ENCODE data around the gene SPAG7. TPM values are rescaled to one million over a fixed set of nuclear protein-coding genes. Genes with fewer than 3 reads are reported as not detected.
A peak's percentile ranks its signal among the peaks of the same experiment; 100 is the strongest.

The SPAG7 gene
- polyA plus RNA-seq, 1 of the 3 experiments (the other 2 are of a cell fraction), result 133 TPM

DNA sequence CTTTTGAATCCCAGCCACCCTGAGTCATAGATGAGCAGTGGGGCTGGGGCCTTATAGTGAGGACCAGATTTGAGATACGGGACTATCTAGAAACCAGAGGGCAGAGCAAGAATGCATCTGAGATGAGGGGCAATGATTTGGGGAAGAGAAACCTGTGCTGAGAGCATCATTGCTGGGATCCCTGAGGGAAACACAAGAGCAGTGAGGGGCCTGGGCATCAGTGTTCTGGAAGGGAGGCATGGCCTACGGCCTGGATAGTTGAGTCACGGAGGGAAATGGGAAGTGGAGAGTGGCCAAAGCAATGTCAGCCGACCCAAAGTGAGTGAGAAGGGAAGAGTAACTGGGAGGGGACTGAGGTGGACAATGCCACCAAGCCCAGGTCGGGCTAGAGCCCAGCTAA lies 14.7 kb upstream of the SPAG7 start (continued):
- TF ChIP-seq, protein P1, sequence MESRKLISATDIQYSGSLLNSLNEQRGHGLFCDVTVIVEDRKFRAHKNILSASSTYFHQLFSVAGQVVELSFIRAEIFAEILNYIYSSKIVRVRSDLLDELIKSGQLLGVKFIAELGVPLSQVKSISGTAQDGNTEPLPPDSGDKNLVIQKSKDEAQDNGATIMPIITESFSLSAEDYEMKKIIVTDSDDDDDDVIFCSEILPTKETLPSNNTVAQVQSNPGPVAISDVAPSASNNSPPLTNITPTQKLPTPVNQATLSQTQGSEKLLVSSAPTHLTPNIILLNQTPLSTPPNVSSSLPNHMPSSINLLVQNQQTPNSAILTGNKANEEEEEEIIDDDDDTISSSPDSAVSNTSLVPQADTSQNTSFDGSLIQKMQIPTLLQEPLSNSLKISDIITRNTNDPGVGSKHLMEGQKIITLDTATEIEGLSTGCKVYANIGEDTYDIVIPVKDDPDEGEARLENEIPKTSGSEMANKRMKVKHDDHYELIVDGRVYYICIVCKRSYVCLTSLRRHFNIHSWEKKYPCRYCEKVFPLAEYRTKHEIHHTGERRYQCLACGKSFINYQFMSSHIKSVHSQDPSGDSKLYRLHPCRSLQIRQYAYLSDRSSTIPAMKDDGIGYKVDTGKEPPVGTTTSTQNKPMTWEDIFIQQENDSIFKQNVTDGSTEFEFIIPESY (IDR thresholded peaks at IDR 0.05; ENCODE audit: borderline replicate concordance, low read depth), result no peak
- TF ChIP-seq USF2 (IDR thresholded peaks at IDR 0.05; ENCODE audit: borderline replicate concordance, low read depth, low read length) (no peak), TCF12 (IDR thresholded peaks at IDR 0.05) (no peak), CHD2 (IDR thresholded peaks at IDR 0.05; ENCODE audit: low read length, partially characterized antibody) (no peak), FOXJ3 (CRISPR knock-in tag; IDR thresholded peaks at IDR 0.05) (no peak), NFIC (IDR thresholded peaks at IDR 0.05; ENCODE audit: borderline replicate concordance) (no peak)
- TF ChIP-seq, protein P2, sequence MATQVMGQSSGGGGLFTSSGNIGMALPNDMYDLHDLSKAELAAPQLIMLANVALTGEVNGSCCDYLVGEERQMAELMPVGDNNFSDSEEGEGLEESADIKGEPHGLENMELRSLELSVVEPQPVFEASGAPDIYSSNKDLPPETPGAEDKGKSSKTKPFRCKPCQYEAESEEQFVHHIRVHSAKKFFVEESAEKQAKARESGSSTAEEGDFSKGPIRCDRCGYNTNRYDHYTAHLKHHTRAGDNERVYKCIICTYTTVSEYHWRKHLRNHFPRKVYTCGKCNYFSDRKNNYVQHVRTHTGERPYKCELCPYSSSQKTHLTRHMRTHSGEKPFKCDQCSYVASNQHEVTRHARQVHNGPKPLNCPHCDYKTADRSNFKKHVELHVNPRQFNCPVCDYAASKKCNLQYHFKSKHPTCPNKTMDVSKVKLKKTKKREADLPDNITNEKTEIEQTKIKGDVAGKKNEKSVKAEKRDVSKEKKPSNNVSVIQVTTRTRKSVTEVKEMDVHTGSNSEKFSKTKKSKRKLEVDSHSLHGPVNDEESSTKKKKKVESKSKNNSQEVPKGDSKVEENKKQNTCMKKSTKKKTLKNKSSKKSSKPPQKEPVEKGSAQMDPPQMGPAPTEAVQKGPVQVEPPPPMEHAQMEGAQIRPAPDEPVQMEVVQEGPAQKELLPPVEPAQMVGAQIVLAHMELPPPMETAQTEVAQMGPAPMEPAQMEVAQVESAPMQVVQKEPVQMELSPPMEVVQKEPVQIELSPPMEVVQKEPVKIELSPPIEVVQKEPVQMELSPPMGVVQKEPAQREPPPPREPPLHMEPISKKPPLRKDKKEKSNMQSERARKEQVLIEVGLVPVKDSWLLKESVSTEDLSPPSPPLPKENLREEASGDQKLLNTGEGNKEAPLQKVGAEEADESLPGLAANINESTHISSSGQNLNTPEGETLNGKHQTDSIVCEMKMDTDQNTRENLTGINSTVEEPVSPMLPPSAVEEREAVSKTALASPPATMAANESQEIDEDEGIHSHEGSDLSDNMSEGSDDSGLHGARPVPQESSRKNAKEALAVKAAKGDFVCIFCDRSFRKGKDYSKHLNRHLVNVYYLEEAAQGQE (IDR thresholded peaks at IDR 0.05; ENCODE audit: low read depth, low read length), result no peak

DNA sequence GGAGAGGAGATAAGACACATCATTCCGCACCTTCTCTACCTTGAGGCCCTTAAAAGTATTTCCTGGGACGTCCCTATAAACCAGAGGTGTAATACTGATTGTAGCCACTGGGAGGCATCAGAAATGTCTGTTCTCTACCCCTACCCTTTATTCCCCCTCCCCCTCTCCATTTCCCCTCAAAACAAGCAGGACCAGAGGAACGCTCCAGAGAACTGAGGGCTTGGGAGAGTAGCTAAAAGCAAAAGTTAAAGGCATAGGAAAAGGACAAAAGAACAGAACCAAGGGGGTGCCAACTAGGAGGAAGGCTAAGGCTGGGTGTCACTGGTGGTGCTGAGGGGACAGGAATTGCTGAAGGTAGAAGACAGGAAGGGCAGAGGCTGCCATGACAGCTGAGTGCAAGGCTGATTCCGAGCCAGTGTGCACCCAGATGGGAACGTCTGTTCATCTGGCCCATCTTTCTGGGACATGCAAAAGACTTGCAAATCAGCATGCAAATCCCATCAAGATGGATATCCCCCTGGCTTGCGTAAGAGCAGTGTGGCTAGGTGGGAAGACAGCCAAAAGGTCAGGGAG lies 13.1 kb upstream of the SPAG7 start:
- H3K4me1 ChIP-seq (ENCODE audit: control insufficient read depth in 1 of 2, insufficient read depth in 2 of 2, low read depth in 1 of 2, low read length in 1 of 2), result peaks cover 0 to 2% of the 10 kb centered on the region in 2 experiments; a peak in 1 of 4 replicates
- no peaks in the 10 kb centered on the region for H3K27me3 ChIP-seq (ENCODE audit: insufficient read depth)
- H3K4me2 ChIP-seq, result no peak overlapping the region
- no peak overlapping the region for H2AFZ ChIP-seq (ENCODE audit: low read depth)
- peak; percentile 84 for DNase-seq
- peaks cover 3% of the 10 kb centered on the region; the same call in 1 of the 2 replicates for H3K79me2 ChIP-seq (ENCODE audit: insufficient read depth)
- no peak overlapping the region for H3K27ac ChIP-seq (ENCODE audit: low read depth in 2 of 2, low read length in 1 of 2)
- TF ChIP-seq RAD21 (IDR thresholded peaks at IDR 0.05; ENCODE audit: low read length) (peak; percentile 69), NFIC (IDR thresholded peaks at IDR 0.05; ENCODE audit: borderline replicate concordance) (no peak), CTCF (IDR thresholded peaks at IDR 0.05) (peak; percentile 73), SMC3 (IDR thresholded peaks at IDR 0.05; ENCODE audit: low read depth, low read length) (peak; percentile 68), POLR2AphosphoS5 (IDR thresholded peaks at IDR 0.05; ENCODE audit: low read depth, low read length) (no peak), CHD2 (IDR thresholded peaks at IDR 0.05; ENCODE audit: low read length, partially characterized antibody) (peak; percentile 32), ELF1 (IDR thresholded peaks at IDR 0.05) (no peak), GABPA (IDR thresholded peaks at IDR 0.05; ENCODE audit: low read depth) (no peak)
- CTCF ChIA-PET, result interaction anchor here (0.6 to 4.0 kb wide), 24 partner anchors 9 to 92 kb away, joined by 3 to 52 read pairs (median 6); partner anchors contain the start of genes ENO3, INCA1, KIF1C and SLC52A1
- H3K9me3 ChIP-seq, result no peaks in the 10 kb centered on the region
- no peak overlapping the region for H3K9ac ChIP-seq
- POLR2A ChIA-PET, result interaction anchor here (0.6 to 0.9 kb wide), 3 partner anchors 9 to 54 kb away, joined by 3 read pairs; partner anchors contain the start of gene RNF167
- H3K9me2 ChIP-seq, result no peaks in the 10 kb centered on the region
- 43% methylated on average over 6 of the region's 6 CpGs for WGBS (ENCODE audit: low lambda C conversion rate)
- H4K20me1 ChIP-seq (ENCODE audit: insufficient read depth), result no peaks in the 10 kb centered on the region
- no peaks in the 10 kb centered on the region for H3F3A ChIP-seq (replicated peaks; ENCODE audit: insufficient read depth)
- H3K36me3 ChIP-seq (replicated peaks in 1 of 2; ENCODE audit: control insufficient read depth in 1 of 2, insufficient read depth in 2 of 2, low read length in 1 of 2), result peaks cover 15 to 38% of the 10 kb centered on the region in 2 experiments
- no peak overlapping the region for H3K4me3 ChIP-seq (ENCODE audit: low read depth in 2 of 2, low read length in 1 of 2)

Data from SK-N-SH (cell line).